Measurements from ENCODE around the gene RAPGEF3.

GRCh38 chr12:47801904-47802246 is 43.2 kb upstream of the RAPGEF3 start:
- TF ChIP-seq CTCF (IDR thresholded peaks at IDR 0.05), result no peak
- no peak for TF ChIP-seq POLR2A (IDR thresholded peaks at IDR 0.05)
